Left lung (tissue), 10 donors: Measurements from ENCODE around the gene ATP2C1. TPM values are rescaled to one million over a fixed set of nuclear protein-coding genes. Genes with fewer than 3 reads are reported as not detected.
A peak's percentile ranks its signal among the peaks of the same experiment; 100 is the strongest.

ENCODE experiments used
- ATAC-seq: fragments of 200-7000 bp; cut with Tn5 transposase; one replicate; pipeline ENCODE4 v1.9.1; 2020; ENCODE audit warnings: moderate library complexity
- DNase-seq, 4 donors: peaks; one replicate each; pipeline ENCODE4 v3.0.0-alpha.2; 2013 to 2020
- H3K27ac ChIP-seq, 2 donors: fragments of 200-600 bp; sonication (generic) in 1 of 2; one replicate each; pipeline versions ENCODE4 v1.5.0 to v1.8.0; 2020 to 2021
- H3K27me3 ChIP-seq, 2 donors: fragments of 200-600 bp; sonication (generic) in 1 of 2; one replicate each; pipeline versions ENCODE4 v1.5.0 to v1.8.0; 2020 to 2021
- H3K36me3 ChIP-seq, 2 donors: fragments of 200-600 bp; sonication (generic) in 1 of 2; one replicate each; pipeline versions ENCODE4 v1.5.0 to v1.8.0; 2020 to 2021
- H3K4me1 ChIP-seq, 2 donors: fragments of 200-600 bp; one replicate each; pipeline ENCODE4 v1.8.0; 2021
- H3K4me3 ChIP-seq, 2 donors: fragments of 200-600 bp; sonication (generic) in 1 of 2; one replicate each; pipeline versions ENCODE4 v1.5.0 to v1.8.0; 2020 to 2021; ENCODE audit warnings: mild to moderate bottlenecking in 1 of 2
- H3K9me3 ChIP-seq, 2 donors: fragments of 200-600 bp; sonication (generic) in 1 of 2; one replicate each; pipeline versions ENCODE4 v1.5.0 to v1.8.0; 2020 to 2021
- CTCF ChIP-seq, 2 donors: fragments of 200-600 bp; sonication (generic) in 1 of 2; IDR thresholded peaks; one replicate each; pipeline versions ENCODE4 v1.5.0 to v1.8.0; 2021; ENCODE audit warnings: antibody characterized with exemption in 2 of 2
- intact Hi-C, 2 donors: fragments of 100-400 bp; cut with DNase I; formaldehyde crosslinking; loops; one replicate each; pipeline versions ENCODE4 v1.11.2 to v1.14.2; 2022
- polyA plus RNA-seq, 6 donors: library from polyadenylated mRNA; unstranded; fragments of 120-200 nt; gene quantifications; one replicate each; pipeline ENCODE4 v1.2.1, GENCODE V29; 2013; ENCODE audit not compliant: insufficient read length in 6 of 6
- total RNA-seq, 2 donors: library from RNA; stranded (reverse); fragmentation: NEBNext Ultra II Directional; extraction: Animal tissue kit (Norgen Biotek cat#: 25700); gene quantifications; one replicate each; pipeline ENCODE4 v1.2.1, GENCODE V29; 2021
- donor health status: DM: no; HTN: yes; CAD: no.
- donor health status: DM: no; HTN: no; CAD: no.

ATP2C1 gene
- total and polyA plus RNA-seq, 8 donors, result 113 to 161 (median 130) TPM

- Histone ChIP-seq H3K9me3 (no peaks in the 10 kb centered on the region), H3K36me3 (no peaks in the 10 kb centered on the region), H3K4me1 (peaks cover 11 to 58% of the 10 kb centered on the region in 2 donors), H3K27me3 (no peaks in the 10 kb centered on the region), H3K4me3 (no peak overlapping the region), H3K27ac (peak overlapping the region in 1 of 2 donors; percentile 40)
- no peak for TF ChIP-seq CTCF (IDR thresholded peaks at IDR 0.05)
- ATAC-seq (peak; percentile 78), DNase-seq (no peak)
- intact Hi-C loops, result no loop called here
These were observed 7.8 kb downstream of the ATP2C1 start for GRCh38 chr3:130901463-130902204.

GRCh38 chr3:130903412-130903908 is 9.6 kb downstream of the ATP2C1 start:
- TF ChIP-seq CTCF (IDR thresholded peaks at IDR 0.05), result no peak
- Histone ChIP-seq H3K27me3 (no peaks in the 10 kb centered on the region), H3K9me3 (no peaks in the 10 kb centered on the region), H3K4me3 (no peak overlapping the region), H3K4me1 (peaks cover 11 to 47% of the 10 kb centered on the region in 2 donors), H3K27ac (no peak overlapping the region), H3K36me3 (no peaks in the 10 kb centered on the region)
- DNase-seq, result no peak
- intact Hi-C loops, result no loop called here
- no peak for ATAC-seq

- DNase-seq (no peak), ATAC-seq (no peak)
- Histone ChIP-seq H3K36me3 (no peaks in the 10 kb centered on the region), H3K4me3 (no peak overlapping the region), H3K4me1 (peaks cover 11 to 44% of the 10 kb centered on the region in 2 donors), H3K27me3 (no peaks in the 10 kb centered on the region), H3K9me3 (no peaks in the 10 kb centered on the region), H3K27ac (no peak overlapping the region)
- intact Hi-C loops, result no loop called here
- TF ChIP-seq CTCF (IDR thresholded peaks at IDR 0.05), result no peak
These were observed 10.6 kb downstream of the ATP2C1 start for GRCh38 chr3:130904491-130904890.

GRCh38 chr3:130905551-130905950 is 11.7 kb downstream of the ATP2C1 start:
- DNase-seq (no peak), ATAC-seq (no peak)
- Histone ChIP-seq H3K36me3 (no peaks in the 10 kb centered on the region), H3K27me3 (no peaks in the 10 kb centered on the region), H3K9me3 (no peaks in the 10 kb centered on the region), H3K4me3 (no peak overlapping the region), H3K27ac (peak overlapping the region in 1 of 2 donors; percentile 0), H3K4me1 (peaks cover 11 to 40% of the 10 kb centered on the region in 2 donors)
- intact Hi-C loops, result no loop called here
- no peak for TF ChIP-seq CTCF (IDR thresholded peaks at IDR 0.05)

GRCh38 chr3:130906374-130906995 is 12.6 kb downstream of the ATP2C1 start:
- ATAC-seq (no peak), DNase-seq (no peak)
- H3K4me1 ChIP-seq, result peaks cover 11 to 34% of the 10 kb centered on the region in 2 donors
- H3K4me3 ChIP-seq, result no peak overlapping the region
- intact Hi-C loops, result no loop called here
- TF ChIP-seq CTCF (IDR thresholded peaks at IDR 0.05), result no peak
- no peaks in the 10 kb centered on the region for H3K36me3 ChIP-seq
- H3K9me3 ChIP-seq, result no peaks in the 10 kb centered on the region
- no peak overlapping the region for H3K27ac ChIP-seq
- no peaks in the 10 kb centered on the region for H3K27me3 ChIP-seq
